ENCODE results near the gene KCNH1. TPM values are rescaled to one million over a fixed set of nuclear protein-coding genes. Genes with fewer than 3 reads are reported as not detected.
"Not testable (repeated sequence)": the region's sequence is repeated elsewhere in the genome, so short reads cannot be mapped to it uniquely, and the experiment has no call there.

The KCNH1 gene
- polyA plus RNA-seq, 4 donors, result 0.14 to 0.32 (median 0.21) TPM

- peak in 1 of 4 donors; percentile 8 for DNase-seq (ENCODE audit: low read depth in 4 of 4, low spot score in 3 of 4)
Observed at GRCh38 chr1:210662291-210663050, 471.5 kb downstream of the KCNH1 start.

- not testable (repeated sequence) for DNase-seq (ENCODE audit: low read depth in 4 of 4, low spot score in 3 of 4)
Observed at GRCh38 chr1:210661520-210661919, 472.4 kb downstream of the KCNH1 start.

DNA sequence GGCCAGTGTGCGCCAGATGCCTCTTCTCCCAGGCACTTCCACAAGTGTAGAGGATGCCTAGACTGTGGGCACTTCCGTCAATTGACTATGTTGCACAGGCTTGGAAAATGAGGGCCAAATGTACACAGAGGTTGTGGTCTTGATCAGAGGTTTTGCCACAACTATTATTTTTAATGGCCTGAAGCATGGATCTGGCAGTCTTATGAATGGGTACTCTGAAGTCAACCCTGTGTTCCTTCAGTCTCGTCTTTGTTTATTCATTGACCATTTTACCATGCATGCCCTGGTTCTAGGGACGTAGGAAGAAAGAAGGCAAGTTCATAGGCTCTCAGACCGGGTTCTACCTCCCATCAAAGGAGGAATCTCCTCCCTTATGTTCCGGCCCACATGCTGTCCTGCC is 476.1 kb downstream of the KCNH1 start:
- DNase-seq (ENCODE audit: low read depth in 4 of 4, low spot score in 3 of 4), result no peak

DNA sequence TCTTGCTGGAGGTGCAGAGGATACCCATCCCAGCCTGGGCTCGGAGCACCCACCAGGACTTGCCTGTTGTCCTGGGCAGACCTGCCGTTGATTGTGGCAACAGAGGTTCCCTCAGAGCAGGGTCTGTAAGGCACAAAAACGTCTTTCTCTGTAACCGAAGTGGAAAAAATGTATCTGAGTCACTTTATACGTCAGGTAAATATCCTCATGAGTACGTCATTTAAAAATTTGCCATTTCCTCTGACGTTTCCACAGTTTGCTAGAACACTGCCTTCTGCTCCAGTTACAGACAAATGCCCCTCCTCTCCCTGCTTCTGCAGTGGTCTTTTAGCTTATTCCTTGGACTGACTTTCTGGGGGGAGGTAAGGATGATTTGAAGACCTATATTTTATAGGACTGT is 478.4 kb downstream of the KCNH1 start:
- no peak for DNase-seq (ENCODE audit: low read depth in 4 of 4, low spot score in 3 of 4)

DNA sequence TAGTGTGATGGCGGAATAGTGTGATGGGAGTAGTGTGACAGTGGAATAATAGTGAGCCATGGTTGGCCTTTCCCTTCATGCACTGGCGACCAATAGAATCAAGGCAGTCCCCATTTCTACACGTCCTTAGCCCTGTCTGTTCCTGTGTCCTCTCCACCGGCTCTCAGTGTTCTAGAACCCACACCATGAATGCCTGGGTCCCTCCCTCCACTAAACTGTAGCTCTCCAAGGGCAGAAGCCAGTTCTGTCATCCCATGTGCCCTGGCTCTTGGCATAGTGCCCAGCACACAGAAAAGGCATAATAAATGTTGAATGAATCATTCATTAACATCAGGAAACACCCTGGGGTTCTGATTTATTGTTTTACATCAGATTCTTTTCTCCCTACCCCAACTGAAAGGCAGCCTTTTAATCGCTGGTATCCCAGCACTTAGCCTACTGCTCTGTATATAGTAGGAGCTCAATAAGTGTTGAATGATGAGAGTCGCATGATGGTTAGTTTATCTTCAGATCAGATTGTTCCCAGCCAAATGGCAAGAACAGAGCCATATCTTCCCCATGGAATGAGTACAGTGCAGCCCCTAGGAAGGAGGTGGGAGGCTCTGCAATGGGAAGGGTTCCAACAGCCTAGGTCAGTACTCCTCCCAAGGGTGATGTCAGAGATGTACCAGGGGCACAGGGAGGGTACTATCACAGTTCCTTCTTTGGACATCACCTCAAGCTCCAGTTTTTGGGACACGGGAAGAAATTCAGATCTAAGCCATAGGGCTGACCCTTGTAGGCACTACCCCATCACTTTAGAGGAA is 479.6 kb downstream of the KCNH1 start:
- no peak for DNase-seq (ENCODE audit: low read depth in 4 of 4, low spot score in 3 of 4)

GRCh38 chr1:210653771-210654170 is 480.2 kb downstream of the KCNH1 start:
- DNase-seq (ENCODE audit: low read depth in 4 of 4, low spot score in 3 of 4), result no peak

DNA sequence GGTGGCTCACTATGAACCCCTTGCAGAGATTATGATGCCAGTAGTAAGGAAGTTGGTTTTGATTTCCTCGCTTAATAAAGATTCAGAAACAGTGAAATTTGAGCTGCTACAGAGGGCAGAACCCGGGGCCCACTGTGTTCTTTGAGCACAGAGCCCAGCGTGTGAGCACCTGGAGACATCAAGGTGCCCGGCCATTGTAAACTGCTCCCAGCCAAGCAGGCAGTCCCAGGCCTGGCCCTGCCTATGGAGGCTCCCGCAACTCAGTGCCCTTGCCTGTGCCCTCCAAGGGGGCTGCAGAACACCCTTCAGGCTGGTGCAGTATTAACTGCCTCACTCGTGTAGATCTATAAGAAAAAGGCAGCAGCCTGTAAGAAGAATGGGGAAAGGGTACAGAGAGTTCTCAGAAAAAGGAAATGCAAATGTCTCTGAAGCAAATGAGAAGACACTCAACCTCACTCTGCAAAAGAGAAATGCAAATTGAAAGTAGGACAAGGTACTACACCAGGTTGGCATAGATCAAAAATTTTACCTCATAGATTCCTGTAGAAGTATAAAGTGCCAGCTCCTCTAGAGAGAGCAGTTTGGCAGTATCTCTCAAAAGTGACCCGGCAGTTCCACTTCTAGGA is 481.5 kb downstream of the KCNH1 start:
- DNase-seq (ENCODE audit: low read depth in 4 of 4, low spot score in 3 of 4), result no peak

DNA sequence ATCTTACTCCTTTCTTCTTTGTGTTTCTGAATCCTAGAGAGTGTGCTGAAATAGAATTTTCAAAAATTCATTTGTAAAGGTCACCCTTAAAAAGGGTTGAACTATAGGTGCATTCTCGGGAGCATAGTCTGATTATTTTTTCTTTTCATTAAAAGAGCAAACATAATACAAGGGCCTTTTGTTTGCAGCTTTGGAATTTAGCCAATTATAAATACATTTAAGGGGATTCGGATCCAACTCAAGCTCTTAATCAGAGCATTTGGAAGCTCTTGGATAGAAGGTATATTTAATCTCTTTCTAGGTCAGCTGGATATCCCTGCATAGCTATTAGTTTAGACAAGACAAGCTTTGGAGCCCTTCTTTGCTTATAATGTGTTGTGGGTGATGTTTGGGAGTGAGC is 483.5 kb downstream of the KCNH1 start:
- no peak for DNase-seq (ENCODE audit: low read depth in 4 of 4, low spot score in 3 of 4)

GRCh38 chr1:210648588-210649269 is 485.2 kb downstream of the KCNH1 start:
- no peak for DNase-seq (ENCODE audit: low read depth in 4 of 4, low spot score in 3 of 4)

DNA sequence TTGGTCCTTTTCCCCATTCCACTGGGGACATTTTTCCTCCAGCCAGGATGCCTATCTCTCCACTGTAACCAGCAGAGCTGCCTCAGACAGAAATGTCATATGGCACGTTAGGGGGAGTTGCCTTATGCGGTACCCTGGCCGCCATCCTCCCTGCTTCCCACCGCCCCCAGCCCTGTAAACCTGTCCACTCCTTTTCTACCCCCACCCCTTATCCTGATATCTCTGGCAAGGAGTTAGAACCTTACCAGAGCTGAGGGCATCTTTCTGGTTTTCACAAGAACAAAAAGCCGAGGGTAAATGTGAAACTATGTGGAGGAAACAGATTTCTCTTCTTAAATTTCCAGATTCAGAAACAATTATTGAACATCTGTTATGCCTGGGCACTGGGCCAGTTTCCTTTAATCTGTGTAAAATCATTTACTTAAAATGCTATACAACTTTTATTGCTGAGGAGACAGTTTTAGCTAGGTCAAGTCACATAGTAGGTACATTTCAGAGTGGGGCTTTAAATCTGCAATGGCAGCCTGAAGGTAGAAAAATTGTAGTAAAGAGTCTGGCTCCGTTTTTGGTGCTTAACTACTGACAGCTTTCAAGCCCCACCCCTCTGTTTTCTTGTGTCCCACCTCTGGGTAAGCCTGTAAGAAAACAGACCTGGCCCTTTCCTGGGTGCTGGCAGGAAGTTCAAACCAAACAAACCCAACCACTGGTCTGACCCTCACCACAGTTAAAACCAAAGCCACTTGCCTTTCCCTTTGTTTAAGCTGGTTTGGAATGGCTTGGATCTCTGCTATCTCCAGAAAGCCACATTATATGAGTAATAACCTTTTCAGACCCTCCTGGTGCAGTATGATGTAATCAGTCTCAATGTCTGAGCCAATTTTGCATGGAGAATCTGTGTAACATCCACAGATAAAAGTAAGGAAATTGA is 486.3 kb downstream of the KCNH1 start:
- DNase-seq (ENCODE audit: low read depth in 4 of 4, low spot score in 3 of 4), result no peak

DNA sequence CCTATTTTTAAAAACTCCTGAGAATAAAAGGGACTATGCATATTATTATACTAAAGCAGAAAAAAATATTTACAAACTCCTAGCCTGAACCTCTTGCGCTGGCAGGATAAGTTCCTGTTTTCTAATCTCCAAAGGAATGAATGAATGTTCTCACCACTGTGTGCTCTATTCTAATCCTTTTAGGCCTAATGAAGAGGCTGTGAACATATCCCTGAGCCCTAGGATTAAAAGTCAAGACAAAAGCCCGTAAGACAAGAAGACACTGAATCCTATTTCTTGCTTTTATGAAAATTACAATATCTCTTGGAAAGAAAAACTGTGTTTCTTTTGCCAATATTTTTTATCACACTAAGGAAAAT is 487.7 kb downstream of the KCNH1 start:
- DNase-seq (ENCODE audit: low read depth in 4 of 4, low spot score in 3 of 4), result no peak

- no peak for DNase-seq (ENCODE audit: low read depth in 4 of 4, low spot score in 3 of 4)
Observed at GRCh38 chr1:210645582-210646257, 488.2 kb downstream of the KCNH1 start.

GRCh38 chr1:210641582-210641981 is 492.4 kb downstream of the KCNH1 start:
- DNase-seq (ENCODE audit: low read depth in 4 of 4, low spot score in 3 of 4), result no peak

DNA sequence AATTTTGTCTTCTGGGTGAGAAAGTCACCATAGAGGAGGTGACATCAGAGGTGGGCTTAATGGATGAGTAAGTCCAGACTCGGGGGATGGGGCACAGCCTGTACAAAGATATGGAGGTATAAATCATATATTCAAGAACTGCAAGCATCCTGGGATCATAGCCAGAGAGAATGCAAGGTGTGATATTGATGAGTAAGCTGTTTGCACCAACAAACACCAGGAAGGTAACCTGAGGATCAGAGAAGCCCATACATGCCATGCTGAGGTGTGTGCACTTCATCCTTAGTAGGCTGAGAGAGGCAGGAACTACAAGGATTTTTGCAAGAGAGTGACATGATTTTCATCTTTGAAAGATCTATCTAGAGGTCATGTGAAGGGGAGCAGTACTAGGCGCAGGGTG is 498.8 kb downstream of the KCNH1 start:
- DNase-seq (ENCODE audit: low read depth in 4 of 4, low spot score in 3 of 4), result no peak

DNA sequence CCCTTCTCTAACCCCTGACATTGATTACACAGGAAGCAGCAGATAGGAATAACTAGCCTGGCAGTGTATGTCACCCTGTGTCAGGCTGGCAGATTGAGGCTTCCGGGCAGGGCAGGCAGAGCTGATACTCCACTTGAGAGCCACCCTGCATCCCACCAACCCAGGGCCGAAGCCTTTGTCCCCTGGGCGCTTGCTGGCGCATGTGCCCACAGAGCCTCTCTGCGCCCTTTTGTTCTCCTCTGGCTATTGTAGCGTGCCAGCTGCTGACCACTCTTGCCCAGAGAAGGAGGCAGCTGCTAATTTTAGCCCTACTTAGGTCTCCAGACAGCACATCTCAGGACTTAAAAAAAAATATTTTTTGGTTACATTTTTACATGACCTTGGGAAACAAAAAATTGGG is 500.3 kb downstream of the KCNH1 start:
- no peak for DNase-seq (ENCODE audit: low read depth in 4 of 4, low spot score in 3 of 4)

DNA sequence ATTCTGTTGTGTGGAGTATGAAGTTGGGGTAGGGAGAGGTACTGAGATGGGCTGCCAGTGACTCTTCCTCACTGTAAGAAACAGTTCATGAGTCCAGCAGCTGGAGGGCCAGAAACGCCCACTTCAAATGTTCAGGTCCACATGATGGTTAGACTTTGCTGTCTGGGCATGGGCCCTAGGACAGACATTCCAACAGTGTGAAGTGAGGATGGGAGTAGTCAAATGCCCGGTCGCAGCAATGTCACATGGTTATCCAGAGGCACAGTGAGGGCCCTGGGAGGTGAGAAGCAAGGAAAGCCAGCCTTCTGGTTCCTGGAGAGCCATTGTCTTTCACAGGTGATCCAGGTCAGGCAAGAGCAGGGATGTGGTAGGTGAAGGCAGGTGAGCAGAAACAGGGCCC is 500.8 kb downstream of the KCNH1 start:
- DNase-seq (ENCODE audit: low read depth in 4 of 4, low spot score in 3 of 4), result no peak

- no peak for DNase-seq (ENCODE audit: low read depth in 4 of 4, low spot score in 3 of 4)
Observed at GRCh38 chr1:210631399-210631798, 502.5 kb downstream of the KCNH1 start.

DNA sequence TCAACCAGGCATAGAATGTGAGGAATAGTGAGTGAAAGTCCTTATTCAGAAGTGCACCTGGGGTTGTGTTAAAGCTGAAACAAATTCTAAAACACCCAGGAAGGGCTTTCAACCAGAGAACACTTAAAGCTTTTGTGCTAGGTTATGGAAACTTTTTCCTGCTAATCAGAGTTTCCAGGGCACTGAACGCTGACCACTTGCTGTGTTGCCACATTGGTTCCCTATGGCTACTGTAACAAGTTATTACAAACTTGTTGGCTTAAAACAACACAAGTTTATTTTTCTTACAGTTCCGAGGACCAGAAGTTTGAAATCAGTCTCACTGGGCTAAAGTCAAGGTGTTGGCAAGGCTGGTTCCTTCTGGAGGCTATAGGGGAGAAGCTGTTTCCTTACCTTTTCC is 504.7 kb downstream of the KCNH1 start:
- DNase-seq (ENCODE audit: low read depth in 4 of 4, low spot score in 3 of 4), result no peak

DNA sequence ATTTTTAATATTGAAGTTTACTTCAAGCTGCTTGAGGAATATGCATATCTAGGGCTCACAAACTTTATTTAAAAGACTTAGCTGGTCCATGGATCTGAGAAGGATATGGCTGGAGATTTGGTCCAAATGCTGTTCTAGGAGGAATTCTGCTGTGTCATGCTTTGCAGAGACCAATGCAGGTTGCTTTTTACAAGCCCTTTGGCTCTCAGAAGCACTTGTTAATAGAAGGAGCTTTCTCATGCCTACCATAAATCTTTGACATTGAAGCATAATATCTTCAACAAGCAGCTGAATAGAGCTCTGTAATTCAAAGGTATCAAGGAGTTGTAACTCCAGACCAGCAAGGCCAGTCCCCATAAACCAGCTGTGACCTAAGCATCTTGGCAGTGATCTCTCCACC is 506.2 kb downstream of the KCNH1 start:
- no peak for DNase-seq (ENCODE audit: low read depth in 4 of 4, low spot score in 3 of 4)

Data from right renal pelvis (tissue), 4 donors.